A549 treated with CpdA at 1 μM for 4 hours (cell line): ENCODE measurements around the gene NRP2. TPM values are rescaled to one million over a fixed set of nuclear protein-coding genes. Genes with fewer than 3 reads are reported as not detected.

ENCODE experiments used
- total RNA-seq: library from RNA; stranded (reverse); fragments of 200-300 nt; extraction: Qiagen RNA extraction; gene quantifications from 5 replicates; pipeline ENCODE4 v1.2.3, GENCODE V29; 2022; ENCODE audit warnings: low read depth

NRP2 gene, protein sequence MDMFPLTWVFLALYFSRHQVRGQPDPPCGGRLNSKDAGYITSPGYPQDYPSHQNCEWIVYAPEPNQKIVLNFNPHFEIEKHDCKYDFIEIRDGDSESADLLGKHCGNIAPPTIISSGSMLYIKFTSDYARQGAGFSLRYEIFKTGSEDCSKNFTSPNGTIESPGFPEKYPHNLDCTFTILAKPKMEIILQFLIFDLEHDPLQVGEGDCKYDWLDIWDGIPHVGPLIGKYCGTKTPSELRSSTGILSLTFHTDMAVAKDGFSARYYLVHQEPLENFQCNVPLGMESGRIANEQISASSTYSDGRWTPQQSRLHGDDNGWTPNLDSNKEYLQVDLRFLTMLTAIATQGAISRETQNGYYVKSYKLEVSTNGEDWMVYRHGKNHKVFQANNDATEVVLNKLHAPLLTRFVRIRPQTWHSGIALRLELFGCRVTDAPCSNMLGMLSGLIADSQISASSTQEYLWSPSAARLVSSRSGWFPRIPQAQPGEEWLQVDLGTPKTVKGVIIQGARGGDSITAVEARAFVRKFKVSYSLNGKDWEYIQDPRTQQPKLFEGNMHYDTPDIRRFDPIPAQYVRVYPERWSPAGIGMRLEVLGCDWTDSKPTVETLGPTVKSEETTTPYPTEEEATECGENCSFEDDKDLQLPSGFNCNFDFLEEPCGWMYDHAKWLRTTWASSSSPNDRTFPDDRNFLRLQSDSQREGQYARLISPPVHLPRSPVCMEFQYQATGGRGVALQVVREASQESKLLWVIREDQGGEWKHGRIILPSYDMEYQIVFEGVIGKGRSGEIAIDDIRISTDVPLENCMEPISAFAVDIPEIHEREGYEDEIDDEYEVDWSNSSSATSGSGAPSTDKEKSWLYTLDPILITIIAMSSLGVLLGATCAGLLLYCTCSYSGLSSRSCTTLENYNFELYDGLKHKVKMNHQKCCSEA
- total RNA-seq = 90.6 to 172 TPM (median 147 TPM) in 5 replicates

GRCh38 chr2:205682239-205682970 is at the start of gene NRP2:
TSS of gene NRP2 (plus strand) at chr2:205682501. CDS start at chr2:205683291, 790 bp downstream.

